ENCODE measurements around the gene MMP15.

DNA sequence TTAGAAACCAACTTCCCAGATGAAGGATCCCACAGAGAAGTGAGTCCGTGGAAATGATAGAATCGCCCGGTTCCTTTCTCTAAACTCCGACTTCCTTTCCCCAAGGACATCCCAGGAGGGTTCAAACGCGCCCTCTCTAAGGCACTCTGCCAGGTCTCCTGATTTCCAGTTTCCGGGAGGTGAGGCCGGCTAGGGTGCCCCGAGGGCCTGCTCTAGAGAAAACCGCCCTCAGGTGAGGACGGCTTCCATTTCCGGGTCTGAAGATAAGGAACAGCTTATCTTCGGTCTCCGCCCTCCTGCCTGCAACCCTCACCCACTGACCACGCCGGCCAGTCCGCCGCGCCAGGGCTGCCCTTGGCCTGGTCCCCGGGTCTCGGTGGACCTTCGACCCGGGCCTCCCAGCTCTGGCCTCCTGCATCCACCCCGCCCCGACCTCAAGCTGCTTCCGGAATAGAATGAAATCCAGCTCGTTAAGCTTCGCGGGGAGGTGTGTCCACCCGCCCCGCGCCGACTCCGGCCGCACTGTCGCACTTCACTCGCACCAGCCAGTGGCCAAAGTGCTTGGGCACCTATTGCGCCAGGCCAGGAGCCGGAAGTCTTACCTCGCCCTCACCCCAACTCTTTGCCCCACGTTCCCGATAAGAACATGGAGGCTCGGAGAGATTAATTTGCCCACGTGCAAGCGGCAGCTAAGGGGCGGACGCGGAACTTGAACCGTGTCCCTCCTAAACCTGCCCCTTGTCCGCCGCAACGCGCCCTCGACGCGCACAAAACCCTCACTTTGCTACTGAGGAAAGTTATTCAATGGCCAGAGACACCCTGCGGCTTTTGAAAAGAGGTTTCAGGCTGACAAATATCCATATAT is 836 bp upstream of the MMP15 start:
- no peak for TF ChIP-seq FOXA1 (IDR thresholded peaks at IDR 0.05)
- TF ChIP-seq NFRKB (IDR thresholded peaks at IDR 0.05), result no peak
